ENCODE data around the gene IGSF10.

Gene IGSF10

DNA sequence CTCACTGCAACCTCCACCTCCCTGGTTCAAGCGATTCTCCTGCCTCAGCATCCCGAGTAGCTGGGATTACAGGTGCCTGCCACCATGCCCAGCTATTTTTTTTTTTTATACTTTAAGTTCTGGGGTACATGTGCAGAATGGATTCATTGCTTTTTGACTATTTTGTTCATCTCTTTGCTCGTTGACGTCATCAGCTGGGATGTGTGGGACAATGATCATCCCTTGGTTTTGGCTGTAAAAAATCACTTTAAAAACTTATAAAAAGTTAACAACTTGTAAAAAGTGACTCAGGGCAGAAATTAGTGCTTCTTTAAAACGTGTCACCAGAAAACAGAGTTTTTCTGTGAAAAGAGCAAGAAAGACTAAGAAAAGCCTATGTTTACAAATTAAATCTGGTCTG lies 37.8 kb downstream of the IGSF10 start:
- no peak for DNase-seq (ENCODE audit: low read depth in 3 of 3, low spot score in 1 of 3)

DNA sequence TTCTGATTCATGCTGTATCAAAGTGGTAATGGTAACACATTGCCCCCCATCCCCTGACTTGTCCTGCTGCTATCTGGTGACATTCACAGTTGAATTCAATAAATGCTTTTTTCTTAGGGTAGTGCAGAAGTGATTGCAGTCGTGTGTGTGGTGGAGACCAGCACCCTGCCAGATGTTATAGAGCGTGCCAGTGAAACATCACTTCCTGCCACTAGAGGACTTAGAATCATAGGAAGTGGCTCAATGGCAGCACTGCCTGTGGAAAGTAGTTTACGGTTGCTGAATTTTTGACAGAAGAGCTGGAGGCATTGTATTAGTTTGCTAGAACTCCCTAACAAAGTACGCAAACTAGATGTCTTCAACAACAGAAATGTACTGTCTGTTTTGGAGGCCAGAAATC lies 38.9 kb downstream of the IGSF10 start:
- DNase-seq (ENCODE audit: low read depth in 3 of 3, low spot score in 1 of 3) = no peak

DNA sequence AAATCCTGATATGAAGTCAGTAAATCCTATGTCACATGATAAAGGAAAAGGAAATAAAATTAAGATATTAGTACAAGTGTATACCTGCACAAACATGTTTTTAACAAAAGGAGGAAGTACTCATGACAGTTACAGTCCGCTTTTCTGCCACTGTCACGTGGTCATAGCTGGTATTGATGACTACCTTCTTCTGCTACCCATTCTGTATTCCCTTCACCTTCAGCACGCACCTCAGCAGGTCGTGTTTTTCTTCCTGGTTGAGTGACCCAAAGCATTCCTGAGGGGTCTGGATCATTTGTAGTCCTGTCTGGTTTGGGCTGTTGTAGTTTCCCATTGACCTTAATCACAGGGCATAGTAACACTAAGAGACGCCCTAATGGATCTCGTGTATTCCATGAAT lies 41.1 kb downstream of the IGSF10 start:
- DNase-seq (ENCODE audit: low read depth in 3 of 3, low spot score in 1 of 3) = no peak

DNA sequence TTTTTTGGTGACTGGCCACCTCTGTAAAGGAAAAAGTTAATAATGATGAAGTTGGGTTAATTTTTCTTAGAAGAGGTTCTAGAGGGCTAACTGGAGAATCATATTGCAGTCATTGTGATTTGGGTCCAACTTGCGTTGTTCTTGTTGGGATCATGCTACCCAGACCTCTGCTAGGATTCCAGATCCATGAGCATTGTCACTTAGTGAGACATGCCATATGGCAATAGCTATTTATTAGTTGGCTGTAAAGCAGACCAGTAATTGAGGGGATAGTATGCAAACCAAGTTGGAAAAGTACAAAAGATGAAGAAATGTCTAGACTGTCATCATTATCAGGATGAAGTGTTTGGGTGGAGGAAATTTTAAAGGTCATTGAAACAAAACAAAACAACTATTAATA lies 45.6 kb downstream of the IGSF10 start:
- no peak for DNase-seq (ENCODE audit: low read depth in 3 of 3, low spot score in 1 of 3)

DNA sequence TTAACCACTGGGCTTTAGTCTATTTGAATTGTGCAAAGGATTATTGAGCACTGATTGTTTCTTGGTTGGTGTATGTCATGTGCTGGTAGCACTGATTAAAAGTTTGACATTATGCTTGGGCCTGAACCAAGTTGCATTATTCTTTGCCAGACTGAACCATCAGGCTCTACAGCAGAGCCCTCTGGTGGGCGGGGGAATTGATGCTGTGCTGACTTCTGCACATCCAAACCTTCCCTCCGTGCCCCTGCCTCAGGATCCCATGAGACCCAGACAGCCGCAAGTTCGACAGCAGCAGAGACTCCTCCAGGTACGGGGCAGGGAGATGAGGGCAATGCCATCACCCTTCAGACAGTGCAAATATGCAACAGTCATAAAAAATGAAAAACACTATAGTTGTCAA lies 47.9 kb downstream of the IGSF10 start:
- no peak for DNase-seq (ENCODE audit: low read depth in 3 of 3, low spot score in 1 of 3)

All from stimulated activated CD4-positive, alpha-beta T cell treated with anti-CD3 and anti-CD28 coated beads, TNF-alpha, amount 100 ng/mL, for 1 hour (primary cell).